Jurkat, Clone E6-1 (cell line): ENCODE data around the gene OSBPL6.
A peak's percentile ranks its signal among the peaks of the same experiment; 100 is the strongest.
"Not testable (repeated sequence)": the region's sequence is repeated elsewhere in the genome, so short reads cannot be mapped to it uniquely, and the experiment has no call there.

Source experiments
- DNase-seq: peaks from one replicate; pipeline ENCODE4 v3.0.0-alpha.2; 2011; ENCODE audit warnings: low read depth, low spot score
- H3K4me3 ChIP-seq: 2 replicates; pipeline ENCODE4 v1.5.1; 2011; ENCODE audit warnings: mild to moderate bottlenecking, low read length, control low read depth, moderate library complexity

OSBPL6 gene

DNA sequence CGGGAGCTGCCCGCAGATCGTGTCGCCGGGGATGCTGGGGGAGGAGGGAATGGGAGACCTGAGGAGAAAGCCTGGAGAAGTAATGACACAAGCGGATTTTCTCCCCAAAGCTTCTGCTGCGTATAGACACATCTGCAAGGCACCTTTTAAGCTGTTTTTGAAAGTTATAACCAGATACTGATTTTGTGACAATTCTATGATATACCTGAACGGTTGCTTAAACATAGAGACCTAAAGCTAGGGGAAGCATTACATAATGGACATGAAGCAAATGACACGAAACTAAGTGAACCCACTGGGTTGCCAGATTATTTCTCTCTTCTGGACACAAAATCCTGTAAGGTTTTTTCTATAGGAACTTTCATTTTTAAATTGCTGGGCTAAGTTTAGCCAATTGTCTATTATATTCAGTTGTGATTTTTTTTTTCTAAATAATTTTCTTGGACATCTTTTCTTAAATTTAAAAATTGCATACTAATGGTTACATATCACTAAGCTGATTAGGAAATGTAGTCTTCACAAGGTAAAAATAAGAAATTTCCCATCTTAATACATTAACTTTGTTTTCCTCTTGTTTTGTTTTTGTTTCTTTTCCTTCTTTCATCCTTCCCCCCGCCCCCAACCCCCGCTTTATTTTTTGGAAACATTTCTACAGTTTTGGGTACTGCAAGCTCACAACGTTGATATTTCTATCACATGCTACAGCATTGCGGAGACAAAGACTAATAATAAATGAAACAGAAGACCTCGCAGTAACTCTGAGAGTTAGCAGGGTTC is 1.3 kb downstream of the OSBPL6 start:
- peak overlapping the region; percentile 49 for H3K4me3 ChIP-seq
- no peak for DNase-seq

DNA sequence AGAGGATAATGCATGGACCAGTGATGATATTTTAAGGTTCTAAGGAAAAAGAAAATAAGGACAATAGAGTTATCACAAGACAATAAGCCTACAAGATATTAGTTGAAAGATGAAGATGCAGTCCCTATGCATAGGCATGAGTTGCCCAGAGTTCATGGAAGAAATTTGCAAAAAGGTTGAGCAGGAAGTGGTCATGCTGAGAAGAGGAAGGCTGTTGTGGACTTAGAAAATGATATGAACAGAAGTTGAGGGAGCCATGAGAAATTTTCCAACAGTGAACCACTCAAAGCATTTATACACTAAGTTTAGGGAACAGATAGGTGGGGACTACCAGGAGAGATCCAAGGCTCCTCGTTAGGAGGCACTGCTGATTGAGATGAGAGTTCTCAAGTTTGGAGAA is 3.5 kb downstream of the OSBPL6 start:
- no peak overlapping the region for H3K4me3 ChIP-seq
- DNase-seq: no peak

DNA sequence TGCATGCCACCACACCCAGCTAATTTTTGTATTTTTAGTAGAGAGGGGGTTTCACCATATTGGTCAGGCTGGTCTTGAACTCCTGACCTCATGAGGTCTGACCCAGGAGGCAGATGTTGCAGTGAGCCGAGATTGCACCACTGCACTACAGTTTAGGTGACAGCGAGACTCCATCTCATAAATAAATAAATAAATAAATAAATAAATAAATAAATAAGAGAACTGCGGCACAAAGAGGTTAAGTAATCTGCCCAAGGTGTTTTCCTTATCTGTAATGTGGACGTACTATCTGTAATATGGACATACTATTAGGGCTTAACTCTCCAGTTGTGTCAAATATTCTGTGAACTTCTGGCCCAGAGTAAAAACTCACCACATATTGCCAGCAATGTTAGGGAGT is 4.1 kb downstream of the OSBPL6 start:
- H3K4me3 ChIP-seq, DNase-seq: not testable (repeated sequence)

DNA sequence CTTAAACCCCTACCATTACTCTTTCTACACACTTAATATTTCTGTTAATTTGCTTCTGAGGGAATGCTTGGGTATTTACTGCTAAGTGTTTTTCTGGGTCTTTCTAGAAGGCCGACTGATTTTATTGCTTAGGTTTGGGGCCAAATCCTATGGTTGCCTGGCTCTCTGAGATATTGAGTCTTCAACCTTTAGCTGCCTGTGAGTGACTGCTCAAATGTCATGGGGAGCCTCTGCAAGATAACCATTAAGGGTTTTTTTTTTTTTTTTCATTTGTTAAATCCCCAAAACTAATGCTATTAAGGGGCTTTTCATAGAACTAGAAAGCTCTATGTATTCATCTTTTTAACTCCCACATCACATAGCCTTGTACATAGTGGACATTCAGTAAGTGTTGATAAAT is 5.0 kb downstream of the OSBPL6 start:
- no peak for DNase-seq

DNA sequence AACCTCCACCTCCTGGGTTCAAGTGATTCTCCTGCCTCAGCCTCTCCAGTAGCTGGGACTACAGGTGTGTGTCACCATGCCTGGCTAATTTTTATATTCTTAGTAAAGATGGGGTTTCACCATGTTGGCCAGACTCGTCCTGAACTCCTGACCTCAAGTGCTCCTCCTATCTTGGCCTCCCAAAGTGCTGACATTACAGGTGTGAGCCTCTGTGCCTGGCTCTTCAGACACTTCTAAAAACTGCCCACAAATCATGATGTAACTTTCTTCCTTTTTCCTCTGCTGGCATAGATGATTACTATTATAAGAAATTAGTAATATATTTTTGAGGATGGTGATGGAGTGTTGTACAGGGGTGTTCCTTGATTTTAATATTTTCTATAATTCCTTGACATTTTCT is 6.0 kb downstream of the OSBPL6 start:
- no peak overlapping the region for H3K4me3 ChIP-seq
- DNase-seq: no peak

More for the DNA sequence above, 5.0 kb downstream of the OSBPL6 start:
- no peak overlapping the region for H3K4me3 ChIP-seq

DNA sequence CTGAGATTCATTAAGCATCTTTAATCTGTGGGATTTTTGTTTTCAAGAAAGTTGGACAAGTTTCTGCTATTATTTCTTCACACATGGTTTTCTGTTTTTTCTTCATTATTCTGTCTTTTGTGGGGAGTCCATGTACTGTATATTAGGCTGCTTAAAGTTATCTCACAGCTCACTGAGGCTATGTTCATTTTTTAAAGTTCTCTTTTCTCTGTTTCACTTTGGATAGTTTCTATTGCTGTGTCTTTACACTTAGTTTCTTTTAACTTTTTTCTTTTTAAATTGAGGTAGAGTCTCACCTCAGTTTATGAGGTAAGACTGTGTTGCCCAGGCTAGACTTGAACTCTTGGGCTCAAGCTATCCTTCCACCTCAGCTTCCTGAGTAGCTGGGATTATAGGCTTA is 8.6 kb downstream of the OSBPL6 start:
- no peak for DNase-seq

DNA sequence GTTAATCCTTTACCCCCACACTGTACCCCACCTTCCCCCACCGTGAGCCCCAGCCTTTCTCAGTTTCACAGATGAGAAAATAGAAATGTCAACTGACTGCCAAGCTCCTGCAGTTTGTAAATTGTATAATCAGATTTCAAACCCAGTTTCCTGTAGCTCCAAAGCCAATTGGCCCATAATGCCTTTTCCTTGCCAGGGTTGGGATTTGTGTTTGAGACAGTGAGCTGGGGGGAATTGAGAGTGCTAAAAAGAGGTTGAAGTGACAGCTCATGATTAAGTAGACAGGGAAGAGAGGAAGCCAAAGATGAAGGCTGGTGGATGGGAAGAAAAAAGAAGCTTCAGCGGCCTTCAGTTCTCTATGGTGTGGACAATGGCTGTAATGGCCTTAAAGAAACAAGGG is 10.7 kb downstream of the OSBPL6 start:
- no peak for DNase-seq
- no peak overlapping the region for H3K4me3 ChIP-seq

More for the DNA sequence above, 8.6 kb downstream of the OSBPL6 start:
- H3K4me3 ChIP-seq: no peak overlapping the region

DNA sequence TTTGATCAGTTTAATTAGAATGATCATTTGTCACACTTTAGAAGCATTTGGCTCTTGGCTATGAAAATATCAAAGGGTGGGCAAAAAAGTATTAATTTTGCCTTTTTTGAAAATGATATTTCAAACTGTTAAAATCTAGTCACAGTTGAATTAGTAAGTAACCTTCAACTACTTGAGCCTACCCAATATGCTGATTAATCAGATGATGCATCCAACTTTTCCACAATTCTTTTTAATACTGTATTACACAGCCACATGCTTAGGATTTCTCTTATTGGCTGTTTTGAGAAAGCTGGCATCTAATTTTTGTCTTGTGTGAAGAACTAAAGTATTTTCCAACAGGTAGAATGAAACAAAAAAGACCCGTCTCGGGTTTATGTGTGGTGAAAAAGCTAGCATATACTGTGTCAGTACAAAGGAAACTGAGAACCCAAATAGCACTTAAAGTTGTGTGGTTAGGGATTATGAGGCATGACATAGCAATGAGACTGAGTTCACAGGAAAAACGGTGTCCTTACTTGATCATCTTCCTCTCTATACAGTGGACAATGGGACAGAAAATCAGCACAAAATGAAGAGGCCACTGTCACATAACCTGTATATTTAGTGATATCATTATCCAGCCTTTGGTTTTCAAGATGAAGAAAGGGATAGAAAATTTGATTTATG is 11.7 kb downstream of the OSBPL6 start:
- no peak for DNase-seq
- no peak overlapping the region for H3K4me3 ChIP-seq

DNA sequence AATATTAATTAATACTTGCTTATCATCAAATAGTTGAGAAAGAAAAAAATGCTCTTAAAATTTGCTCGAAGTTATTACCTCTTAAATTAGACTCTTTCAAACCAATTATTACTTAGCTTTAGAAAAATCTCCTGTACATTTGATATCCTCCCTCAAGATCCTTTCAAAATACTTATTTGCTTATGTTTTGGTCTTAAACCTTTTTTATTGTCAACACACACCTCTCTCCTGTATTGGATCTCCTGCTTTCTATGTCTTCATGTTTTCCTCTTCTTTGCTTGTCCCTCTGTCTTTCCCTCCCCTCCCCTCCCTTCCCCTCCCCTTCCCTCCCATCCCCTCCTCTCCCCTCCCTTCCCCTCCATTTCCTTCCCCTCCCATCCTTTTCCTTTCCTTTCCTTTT is 14.0 kb downstream of the OSBPL6 start:
- no peak overlapping the region for H3K4me3 ChIP-seq

DNA sequence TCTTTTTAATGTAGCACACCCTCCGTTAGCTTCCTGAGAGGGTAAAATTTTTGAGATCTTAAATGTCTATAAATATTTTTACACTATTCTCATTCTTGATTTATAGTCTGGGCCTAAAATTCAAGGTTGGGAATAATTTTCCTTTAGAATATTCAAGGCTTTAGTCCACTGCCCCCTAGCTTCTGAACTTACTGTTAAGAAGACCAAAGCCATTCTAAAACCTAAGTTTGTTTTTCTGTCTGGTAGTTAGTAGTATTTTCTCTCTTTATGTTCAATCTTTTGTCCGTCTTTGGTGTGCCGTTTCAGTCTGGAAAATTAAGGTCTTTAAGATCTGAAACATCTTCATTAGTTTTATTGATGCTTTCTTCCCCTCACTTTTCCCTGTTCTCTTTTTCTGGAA is 14.5 kb downstream of the OSBPL6 start:
- DNase-seq: no peak
- H3K4me3 ChIP-seq: no peak overlapping the region

More for the DNA sequence above, 14.0 kb downstream of the OSBPL6 start:
- no peak for DNase-seq

DNA sequence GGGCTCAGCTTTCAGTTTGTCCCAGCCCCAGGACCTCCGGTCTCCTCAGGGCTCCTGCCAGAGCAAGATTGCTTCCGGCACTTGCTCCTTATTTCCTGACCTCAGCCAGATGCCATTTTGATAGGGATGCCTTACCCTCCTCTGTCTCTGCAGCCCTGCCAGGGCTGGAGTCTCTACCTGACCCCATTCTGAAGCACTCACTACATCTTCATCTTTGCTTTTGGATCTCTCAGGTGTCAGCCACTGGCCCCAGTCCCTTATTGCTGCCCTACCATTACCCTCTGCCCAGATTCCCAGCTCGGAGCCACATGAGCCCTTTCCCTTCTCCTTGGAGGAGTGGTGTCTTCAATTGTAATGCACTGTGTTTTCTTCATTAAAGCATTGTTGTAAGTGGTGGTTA is 17.1 kb downstream of the OSBPL6 start:
- no peak for DNase-seq
- H3K4me3 ChIP-seq: no peak overlapping the region

DNA sequence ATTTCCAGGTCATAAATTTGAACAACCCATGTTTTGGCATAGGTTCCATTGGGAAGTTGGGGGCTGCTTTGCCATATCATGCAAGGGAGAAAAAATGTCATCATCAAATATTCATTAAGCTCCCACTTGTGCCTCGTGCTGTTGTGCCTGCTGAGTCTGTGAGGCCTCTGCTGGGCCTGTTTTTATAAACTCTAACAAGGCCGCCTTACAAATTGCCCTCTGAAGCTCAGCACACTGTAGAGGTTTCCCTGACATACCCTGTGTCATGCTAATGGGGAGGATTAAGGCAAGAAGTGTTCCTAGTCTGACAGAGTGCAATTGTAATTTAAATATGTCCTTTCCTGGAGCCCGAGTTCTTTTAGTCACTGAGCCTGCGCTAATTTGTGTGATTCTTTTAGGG is 17.6 kb downstream of the OSBPL6 start:
- no peak for DNase-seq
- no peak overlapping the region for H3K4me3 ChIP-seq

DNA sequence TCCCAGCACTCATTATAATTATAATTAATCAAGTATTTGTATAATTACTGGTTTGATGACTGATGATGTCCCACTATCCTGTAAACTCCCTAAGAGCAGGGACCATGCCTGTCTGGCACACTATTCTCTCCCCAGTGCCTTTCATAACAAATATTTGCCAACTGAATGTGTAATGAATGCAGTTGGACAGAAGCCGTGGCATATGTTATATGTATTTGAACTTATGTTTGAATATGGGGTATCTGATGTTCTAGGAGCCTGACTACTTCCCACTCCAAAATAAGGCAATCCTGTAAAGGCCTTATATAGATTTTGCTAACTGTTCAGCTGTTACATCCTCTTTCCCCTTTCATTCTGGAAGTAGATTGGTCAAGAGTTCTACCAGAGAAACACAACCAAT is 19.7 kb downstream of the OSBPL6 start:
- H3K4me3 ChIP-seq: no peak overlapping the region
- DNase-seq: no peak

DNA sequence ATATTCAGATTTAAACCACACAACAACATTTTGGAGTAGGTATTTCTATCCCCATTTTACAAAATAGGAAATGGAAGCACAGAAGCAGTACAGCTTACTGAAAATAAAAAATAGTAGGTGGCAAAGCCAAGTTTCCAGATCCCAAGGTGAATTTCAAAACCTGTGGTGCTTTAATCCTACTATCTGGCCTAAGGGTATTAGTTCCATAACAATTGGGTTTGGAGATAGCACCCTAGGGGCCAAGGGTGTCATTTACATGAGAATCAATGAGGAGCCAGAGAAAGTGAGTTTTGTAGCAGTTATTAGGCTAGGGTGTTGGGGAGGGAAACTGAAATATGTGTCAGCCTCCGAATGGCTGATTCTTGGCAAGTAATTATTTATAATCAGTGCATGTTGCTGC is 24.9 kb downstream of the OSBPL6 start:
- H3K4me3 ChIP-seq: no peak overlapping the region
- DNase-seq: no peak

DNA sequence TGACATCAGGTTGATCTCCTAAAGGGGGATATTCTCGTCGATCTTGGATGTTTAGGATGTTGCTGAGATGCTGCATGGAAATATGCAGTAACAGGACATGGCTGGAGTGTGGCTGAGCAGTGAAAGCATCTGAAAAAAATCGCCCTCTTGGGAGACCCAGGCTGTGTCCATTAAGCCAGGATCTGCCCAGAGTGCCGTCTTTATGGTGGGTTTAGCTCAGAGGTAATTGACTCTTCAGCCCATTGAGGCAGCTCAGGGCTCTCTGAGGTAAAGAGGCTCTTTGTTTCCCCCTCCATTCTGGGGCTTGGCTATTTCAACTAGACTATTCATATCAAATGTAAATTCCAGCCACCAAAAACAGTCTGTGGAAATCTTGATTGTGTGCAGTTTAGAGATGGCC is 26.5 kb downstream of the OSBPL6 start:
- DNase-seq: no peak
- H3K4me3 ChIP-seq: no peak overlapping the region

DNA sequence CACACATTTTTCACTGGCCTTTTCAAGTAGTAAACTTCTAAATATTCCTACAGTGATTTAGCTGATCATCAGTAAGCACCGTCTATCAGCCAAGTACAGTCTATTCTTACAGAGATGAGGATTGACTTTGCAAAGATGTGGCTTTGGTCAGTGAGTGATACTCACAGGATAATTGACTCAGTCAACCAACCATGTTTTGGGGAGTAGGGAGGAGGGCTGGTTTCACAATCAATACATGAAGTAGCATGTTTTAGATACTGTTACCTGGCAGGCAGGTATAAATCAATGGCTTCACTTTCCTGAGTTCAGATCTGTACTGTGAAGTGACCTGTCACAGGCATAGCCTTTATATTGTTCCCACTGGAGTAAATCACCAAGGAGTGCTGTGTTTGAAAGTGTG is 27.2 kb downstream of the OSBPL6 start:
- no peak overlapping the region for H3K4me3 ChIP-seq
- no peak for DNase-seq

DNA sequence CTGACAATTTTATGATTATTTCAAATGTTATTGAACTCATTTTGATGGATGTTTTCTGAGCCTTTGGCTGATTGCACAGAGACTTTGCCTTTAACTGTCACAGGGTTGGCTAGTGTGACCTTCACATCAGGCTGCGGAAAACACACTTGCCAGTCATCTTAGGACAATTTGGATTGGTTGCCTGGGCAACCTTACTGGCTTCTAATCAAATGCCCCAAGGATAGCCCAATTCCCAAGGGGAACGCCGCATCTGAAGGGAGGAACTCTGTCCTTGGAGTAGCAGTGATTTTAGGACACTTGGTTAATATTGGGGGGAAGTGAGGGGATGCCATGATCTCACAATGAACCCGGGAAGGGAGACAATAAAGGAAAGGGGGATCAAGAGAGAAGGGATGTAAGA is 29.5 kb downstream of the OSBPL6 start:
- H3K4me3 ChIP-seq: no peak overlapping the region
- no peak for DNase-seq

DNA sequence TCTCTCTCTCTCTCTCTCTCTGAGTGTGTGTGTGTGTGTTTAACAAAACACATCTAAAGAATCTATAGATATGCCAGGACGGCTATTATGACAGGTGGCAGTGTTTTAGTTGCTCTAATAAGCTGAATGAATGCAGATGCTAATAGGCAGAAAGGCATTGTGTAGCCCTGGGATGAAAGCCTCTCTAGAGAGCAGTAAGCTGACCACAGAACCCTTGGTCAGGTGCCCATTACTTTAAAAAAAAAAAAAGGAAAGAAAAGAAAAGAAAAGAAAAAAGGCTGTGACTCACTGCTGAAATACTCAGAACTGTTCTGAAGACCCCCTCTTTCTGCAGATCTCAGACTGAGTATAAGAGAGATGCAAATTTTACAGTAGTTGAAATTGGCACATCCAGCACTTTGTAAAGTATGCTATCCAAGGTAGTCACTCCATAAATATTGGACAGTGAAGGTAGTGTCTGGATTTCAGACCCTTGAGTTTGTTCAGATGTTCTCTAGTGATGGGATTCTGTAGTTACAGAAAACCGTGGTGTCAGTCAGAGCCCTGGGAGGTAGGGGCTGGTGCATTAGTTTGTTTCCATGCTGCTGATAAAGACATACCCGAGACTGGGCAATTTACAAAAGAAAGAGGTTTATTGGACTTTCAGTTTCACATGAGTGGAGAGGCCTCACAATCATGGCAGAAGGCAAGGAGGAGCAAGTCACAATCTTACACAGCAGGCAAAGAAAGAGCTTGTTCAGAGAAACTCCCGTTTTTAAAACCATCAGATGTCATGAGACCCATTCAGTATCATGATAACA is 30.9 kb downstream of the OSBPL6 start:
- no peak for DNase-seq
- H3K4me3 ChIP-seq: no peak overlapping the region

DNA sequence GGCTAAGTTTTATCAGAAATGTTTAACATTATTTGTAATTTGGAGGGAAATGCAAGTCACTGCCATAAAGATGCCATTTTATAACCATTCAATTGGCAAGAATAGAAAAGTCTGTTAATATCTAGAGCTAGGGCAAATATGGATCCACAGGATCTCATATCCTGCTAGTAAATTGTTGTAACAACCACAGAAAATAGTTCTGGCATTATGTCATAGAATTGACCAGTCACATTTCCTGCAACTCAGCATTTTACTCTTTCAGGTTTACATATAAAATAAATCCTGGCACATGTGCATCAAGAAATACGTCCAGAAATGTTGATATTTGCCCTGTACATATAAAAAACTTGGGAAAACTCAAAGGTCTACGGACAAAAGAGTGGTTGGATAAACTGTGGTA is 32.9 kb downstream of the OSBPL6 start:
- DNase-seq: no peak
- H3K4me3 ChIP-seq: no peak overlapping the region

DNA sequence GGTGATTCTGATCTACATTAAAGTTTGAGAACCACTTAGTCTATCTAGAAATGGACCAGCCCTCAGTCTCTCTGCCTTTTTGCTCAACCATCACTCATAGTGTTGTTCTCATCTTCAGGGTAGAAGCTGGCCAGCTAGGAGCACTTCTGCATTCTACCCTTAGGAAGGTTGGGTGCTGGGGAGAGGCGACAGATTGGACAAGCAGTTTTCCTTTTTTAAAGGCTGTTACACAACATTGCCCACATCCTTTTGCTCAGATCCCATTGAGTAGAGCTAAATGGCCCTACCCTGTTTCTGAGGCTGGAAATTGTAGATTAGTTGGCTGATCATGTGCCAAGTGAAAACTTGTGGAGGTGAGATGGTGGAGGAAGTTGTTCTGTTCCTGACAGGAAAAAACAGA is 35.6 kb downstream of the OSBPL6 start:
- no peak for DNase-seq

More for the DNA sequence above, 35.6 kb downstream of the OSBPL6 start:
- H3K4me3 ChIP-seq: no peak overlapping the region
